HG02610 (cell line): ENCODE results near the gene EN1.
A peak's percentile ranks its signal among the peaks of the same experiment; 100 is the strongest.

ENCODE experiments used
- ATAC-seq: cut with Tn5 transposase; IDR thresholded peaks from one replicate; pipeline ENCODE4 v1.9.1; 2021; ENCODE audit warnings: mild to moderate bottlenecking, moderate library complexity; ENCODE audit not compliant: unreplicated experiment

The EN1 gene

DNA sequence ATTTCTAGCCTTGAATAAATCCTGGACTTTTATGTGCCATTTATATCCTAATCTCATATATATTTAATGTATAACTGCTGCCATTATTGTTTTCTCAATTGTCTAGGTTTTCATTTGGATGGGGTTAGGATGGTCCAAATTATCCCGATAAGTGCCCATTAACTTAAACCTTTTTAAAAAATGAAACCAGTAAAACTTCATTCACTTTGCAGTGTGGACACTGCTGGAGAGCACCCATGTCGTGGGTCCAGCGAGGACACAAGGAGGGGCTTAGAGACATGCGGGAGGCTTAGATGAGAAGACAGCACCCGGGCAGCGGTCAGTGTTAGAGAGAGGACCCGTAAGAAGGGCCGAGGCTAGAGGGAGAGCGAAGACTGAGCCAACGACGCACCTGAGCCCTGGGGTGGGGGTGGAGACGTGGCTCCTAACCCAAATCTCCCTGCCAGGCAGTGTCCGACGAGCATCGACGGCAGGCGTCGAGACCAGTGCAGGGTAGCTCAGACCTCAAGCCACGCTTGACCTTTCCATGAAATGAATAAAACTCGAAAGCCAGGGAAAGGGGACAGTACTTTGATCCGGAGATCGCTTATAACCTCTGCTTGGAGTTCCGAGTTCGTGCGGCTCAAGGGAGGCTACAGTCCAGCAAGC lies 9.0 kb upstream of the EN1 start:
- no peak for ATAC-seq

GRCh38 chr2:118855451-118856279 lies 8.2 kb upstream of the EN1 start:
- ATAC-seq: peak; percentile 88

- ATAC-seq: no peak
These were observed 7.3 kb upstream of the EN1 start for GRCh38 chr2:118854507-118855345.

- no peak for ATAC-seq
These were observed 6.3 kb upstream of the EN1 start for GRCh38 chr2:118853651-118854291.

- ATAC-seq: no peak
These were observed 5.7 kb upstream of the EN1 start for GRCh38 chr2:118853129-118853640.

- no peak for ATAC-seq
These were observed 5.2 kb upstream of the EN1 start for GRCh38 chr2:118852605-118853128.

- no peak for ATAC-seq
These were observed 4.2 kb upstream of the EN1 start for GRCh38 chr2:118851650-118852049.

GRCh38 chr2:118850901-118851415 lies 3.5 kb upstream of the EN1 start:
- ATAC-seq: no peak

DNA sequence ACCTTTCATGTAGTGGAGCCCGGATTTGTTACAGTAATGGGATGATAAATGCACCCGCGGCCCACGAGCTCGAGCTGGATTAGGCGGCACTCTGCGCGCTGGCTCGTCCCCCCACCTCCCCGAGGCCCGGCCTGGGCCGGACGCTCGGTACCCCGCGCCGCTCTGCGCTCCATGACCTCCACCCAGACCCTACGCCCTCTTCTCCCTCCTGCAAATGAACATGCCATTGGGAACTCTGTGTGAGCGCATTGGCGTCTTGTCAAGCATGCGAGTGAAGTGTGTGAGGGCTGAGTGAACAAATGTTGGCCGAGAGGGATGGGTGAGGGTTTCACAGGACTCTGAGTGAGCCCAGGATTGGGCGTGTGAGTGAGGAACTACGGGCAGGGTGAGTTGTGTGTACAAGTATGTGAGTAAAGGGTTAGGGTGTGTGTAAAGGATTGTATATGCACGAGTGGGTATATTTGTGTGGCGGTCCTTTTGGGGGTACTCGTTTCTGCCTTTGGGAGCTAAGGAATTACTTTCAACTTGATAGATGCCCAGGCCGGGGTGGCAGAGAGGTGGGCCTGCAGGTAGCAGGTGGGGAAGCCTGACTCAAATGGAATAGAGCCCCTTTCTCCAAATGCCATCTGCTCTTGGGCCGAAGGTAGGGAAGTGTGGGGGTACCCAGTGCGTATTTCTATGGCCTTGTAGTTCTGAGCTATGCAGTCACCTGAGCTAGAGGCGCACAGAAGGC lies 2.9 kb upstream of the EN1 start:
- no peak for ATAC-seq

DNA sequence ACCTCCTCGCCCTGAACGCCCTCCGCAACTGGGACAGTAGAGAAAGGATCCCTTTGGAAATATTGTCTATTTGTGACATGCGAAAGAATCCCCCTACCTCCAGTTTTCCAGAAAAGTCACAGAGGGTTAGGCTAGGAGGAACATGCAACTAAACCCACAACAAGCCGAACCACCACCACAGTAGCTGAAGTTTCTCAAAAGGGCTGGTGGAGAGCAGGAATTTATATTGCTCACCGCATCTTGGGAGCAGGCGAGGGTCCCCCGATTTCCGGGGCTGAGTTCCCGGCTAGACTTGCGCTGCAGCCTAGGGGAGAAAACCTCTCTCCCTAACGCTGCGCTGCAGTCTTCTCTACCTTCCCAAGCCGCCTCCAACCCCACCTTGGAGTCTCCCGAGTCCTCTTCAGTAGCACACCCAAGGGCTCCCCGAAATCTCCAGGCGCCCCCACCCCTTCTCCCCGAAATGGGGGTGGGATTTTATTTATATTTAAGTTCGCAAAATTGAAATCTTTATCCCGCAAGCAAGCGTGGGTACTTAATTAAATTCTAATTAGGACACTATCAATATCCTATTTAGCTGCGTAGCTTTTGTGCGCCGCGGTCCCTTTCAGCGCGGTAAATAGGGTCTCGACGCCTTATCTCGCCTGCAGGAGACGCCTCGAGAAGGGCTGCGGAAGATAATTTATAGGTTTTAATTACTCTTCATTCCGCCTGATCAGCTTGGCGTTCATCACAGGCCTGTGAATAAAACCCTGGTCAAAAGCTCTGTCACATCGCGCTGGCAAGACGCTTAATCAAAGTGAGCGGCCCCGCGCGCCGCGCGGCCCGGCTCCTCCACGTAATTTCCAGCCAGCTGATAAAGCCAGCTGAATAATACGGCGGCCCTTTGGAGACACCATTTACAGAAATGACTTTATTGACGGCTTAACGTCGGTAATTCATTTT lies 2.0 kb upstream of the EN1 start:
- no peak for ATAC-seq

- no peak for ATAC-seq
These were observed 1.2 kb upstream of the EN1 start for GRCh38 chr2:118848381-118849225.

GRCh38 chr2:118847762-118848172 lies 319 bp upstream of the EN1 start:
- ATAC-seq: no peak

GRCh38 chr2:118846442-118846952 lies 951 bp downstream of the EN1 start:
- no peak for ATAC-seq

DNA sequence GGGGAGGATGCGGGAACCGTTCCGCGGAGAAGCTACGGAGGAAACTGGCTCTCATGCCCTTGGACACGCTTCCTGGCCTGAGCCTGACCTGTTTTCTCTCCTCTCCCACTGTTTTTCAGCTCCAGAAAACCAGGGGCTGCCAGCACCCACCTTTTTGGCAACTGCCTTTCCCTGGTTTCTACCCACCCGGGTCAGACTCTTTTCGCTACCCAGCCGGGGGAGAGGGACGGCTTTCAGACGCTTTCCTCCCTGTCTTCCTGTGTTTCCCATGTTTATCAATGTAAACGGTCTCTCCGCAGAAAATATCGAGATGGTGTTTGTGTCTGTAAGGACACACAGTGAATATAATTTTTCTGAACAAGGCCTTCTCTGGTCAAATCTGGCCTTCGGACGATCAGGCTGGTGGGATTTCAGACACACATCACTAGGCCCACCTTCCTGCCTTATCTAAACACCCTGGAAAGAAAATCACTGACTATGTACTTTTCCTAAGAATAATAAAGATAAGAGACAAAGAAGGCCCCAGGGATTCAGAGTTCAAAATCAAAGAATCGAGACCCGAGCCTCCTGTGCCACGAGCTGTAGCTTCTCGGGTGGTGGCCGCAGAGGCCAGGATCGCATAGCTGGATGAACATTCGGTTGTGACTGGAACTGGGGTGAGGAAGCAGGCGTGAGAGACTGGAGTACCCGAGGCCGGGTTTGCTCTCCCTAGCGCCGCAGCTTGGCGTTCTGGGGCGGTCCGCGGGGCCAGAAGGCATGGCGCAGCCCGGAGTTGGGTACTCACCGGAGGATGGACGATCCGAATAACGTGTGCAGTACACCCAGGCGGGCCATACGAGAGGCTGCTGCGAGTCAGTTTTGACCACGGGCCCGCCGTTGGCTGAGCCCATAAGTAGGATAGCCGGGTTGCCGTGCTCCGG lies 1.7 kb downstream of the EN1 start:
- no peak for ATAC-seq

DNA sequence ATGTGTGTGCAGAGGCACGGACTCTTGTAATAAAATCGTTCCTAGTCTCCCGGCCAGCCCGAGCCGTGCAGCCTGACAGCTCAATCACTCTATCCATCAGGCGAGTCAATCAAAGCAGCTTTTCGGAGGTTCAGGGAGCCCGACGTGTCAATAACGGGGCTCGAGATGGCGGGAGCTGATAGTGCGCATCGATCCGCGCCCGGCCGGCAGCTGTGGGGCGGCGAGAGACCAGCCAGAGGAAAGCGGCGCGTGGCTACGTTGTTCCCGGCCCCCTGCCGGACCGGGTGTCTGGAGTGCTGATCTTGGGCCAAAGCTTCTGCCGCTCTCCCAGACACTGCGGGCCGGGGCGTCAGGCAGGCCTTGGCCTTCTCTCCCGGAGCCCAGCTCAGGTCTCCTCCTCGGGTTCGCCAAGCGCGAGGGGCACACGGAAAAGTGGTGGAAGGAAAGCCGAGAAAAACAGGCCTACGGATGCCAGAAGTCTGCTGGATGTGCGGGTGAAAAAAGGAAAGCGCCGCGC lies 2.4 kb downstream of the EN1 start:
- no peak for ATAC-seq
